Measurements from ENCODE around the gene DACT1. TPM values are rescaled to one million over a fixed set of nuclear protein-coding genes. Genes with fewer than 3 reads are reported as not detected.

DACT1 gene
- total RNA-seq, 1 experiment from 2014 or later: not detected

- Histone ChIP-seq H3K27ac (no peak overlapping the region), H3F3A (ENCODE audit: insufficient read depth, low read depth) (no peaks in the 10 kb centered on the region), H3K79me2 (ENCODE audit: low read depth) (no peaks in the 10 kb centered on the region), H3K36me3 (ENCODE audit: low read depth) (no peaks in the 10 kb centered on the region), H3K27me3 (ENCODE audit: insufficient read depth, low read depth) (no peaks in the 10 kb centered on the region), H3K4me2 (no peak overlapping the region), H3K9me3 (ENCODE audit: insufficient read depth, low read depth) (no peaks in the 10 kb centered on the region; the same call in 1 of the 2 replicates), H3K9me2 (ENCODE audit: insufficient read depth) (no peaks in the 10 kb centered on the region; the same call in 1 of the 2 replicates), H4K20me1 (ENCODE audit: insufficient read depth) (no peaks in the 10 kb centered on the region), H2AFZ (no peak overlapping the region), H3K4me3 (no peak overlapping the region), H3K4me1 (replicated peaks; ENCODE audit: insufficient read depth) (no peaks in the 10 kb centered on the region)
- ChIA-PET CTCF (no interaction called here), POLR2A (ENCODE audit: unreplicated experiment) (no interaction called here)
- TF ChIP-seq CTCF (conservative IDR thresholded peaks at IDR 0.05) (no peak), EZH2 (IDR thresholded peaks at IDR 0.05; ENCODE audit: low read depth) (no peak)
- no TSS peak for BruUV-seq (replicated peaks)
- no peak for DNase-seq
- intact Hi-C loops (cut with micrococcal nuclease; ENCODE audit: unreplicated experiment): loop anchor here (10.0 kb wide), 1 partner anchor 57 kb away; no protein-coding TSS in a partner anchor
Observed at GRCh38 chr14:58662018-58662417, 24.3 kb downstream of the DACT1 start.

- intact Hi-C loops (cut with micrococcal nuclease; ENCODE audit: unreplicated experiment): loop anchor here (10.0 kb wide), 1 partner anchor 58 kb away; no protein-coding TSS in a partner anchor
- H3K79me2 ChIP-seq (ENCODE audit: low read depth): no peaks in the 10 kb centered on the region
- TF ChIP-seq CTCF (conservative IDR thresholded peaks at IDR 0.05): no peak
- TF ChIP-seq EZH2 (IDR thresholded peaks at IDR 0.05; ENCODE audit: low read depth): no peak
- H3F3A ChIP-seq (ENCODE audit: insufficient read depth, low read depth): no peaks in the 10 kb centered on the region
- H3K4me2 ChIP-seq: no peak overlapping the region
- no peaks in the 10 kb centered on the region; the same call in 1 of the 2 replicates for H3K9me3 ChIP-seq (ENCODE audit: insufficient read depth, low read depth)
- no peak overlapping the region for H2AFZ ChIP-seq
- DNase-seq: no peak
- H3K4me1 ChIP-seq (replicated peaks; ENCODE audit: insufficient read depth): no peaks in the 10 kb centered on the region
- H4K20me1 ChIP-seq (ENCODE audit: insufficient read depth): no peaks in the 10 kb centered on the region
- no TSS peak for BruUV-seq (replicated peaks)
- H3K9me2 ChIP-seq (ENCODE audit: insufficient read depth): no peaks in the 10 kb centered on the region; the same call in 1 of the 2 replicates
- no peaks in the 10 kb centered on the region for H3K36me3 ChIP-seq (ENCODE audit: low read depth)
- H3K27ac ChIP-seq: no peak overlapping the region
- CTCF ChIA-PET: no interaction called here
- H3K4me3 ChIP-seq: no peak overlapping the region
- POLR2A ChIA-PET (ENCODE audit: unreplicated experiment): no interaction called here
- peaks cover 4% of the 10 kb centered on the region; the same call in 1 of the 2 replicates for H3K27me3 ChIP-seq (ENCODE audit: insufficient read depth, low read depth)
Observed at GRCh38 chr14:58662759-58663158, 25.0 kb downstream of the DACT1 start.

- H4K20me1 ChIP-seq (ENCODE audit: insufficient read depth): no peaks in the 10 kb centered on the region
- peaks cover 12% of the 10 kb centered on the region; the same call in 1 of the 2 replicates for H3K27me3 ChIP-seq (ENCODE audit: insufficient read depth, low read depth)
- no peak overlapping the region for H2AFZ ChIP-seq
- H3F3A ChIP-seq (ENCODE audit: insufficient read depth, low read depth): no peaks in the 10 kb centered on the region
- BruUV-seq (replicated peaks): no TSS peak
- no peaks in the 10 kb centered on the region for H3K36me3 ChIP-seq (ENCODE audit: low read depth)
- H3K9me2 ChIP-seq (ENCODE audit: insufficient read depth): no peaks in the 10 kb centered on the region; the same call in 1 of the 2 replicates
- no peak overlapping the region for H3K4me3 ChIP-seq
- H3K4me2 ChIP-seq: no peak overlapping the region
- DNase-seq: no peak
- no peaks in the 10 kb centered on the region for H3K79me2 ChIP-seq (ENCODE audit: low read depth)
- CTCF ChIA-PET: no interaction called here
- POLR2A ChIA-PET (ENCODE audit: unreplicated experiment): no interaction called here
- intact Hi-C loops (cut with micrococcal nuclease; ENCODE audit: unreplicated experiment): loop anchor here (10.0 kb wide), 1 partner anchor 59 kb away; no protein-coding TSS in a partner anchor
- no peaks in the 10 kb centered on the region; the same call in 1 of the 2 replicates for H3K9me3 ChIP-seq (ENCODE audit: insufficient read depth, low read depth)
- H3K4me1 ChIP-seq (replicated peaks; ENCODE audit: insufficient read depth): no peaks in the 10 kb centered on the region
- TF ChIP-seq EZH2 (IDR thresholded peaks at IDR 0.05; ENCODE audit: low read depth): no peak
- TF ChIP-seq CTCF (conservative IDR thresholded peaks at IDR 0.05): no peak
- no peak overlapping the region for H3K27ac ChIP-seq
Observed at GRCh38 chr14:58663494-58664111, 25.8 kb downstream of the DACT1 start.

Measured in PC-9 (cell line).